NCI-H2196 (cell line): ENCODE data around the gene PCDHA10.
A peak's percentile ranks its signal among the peaks of the same experiment; 100 is the strongest.
"Not testable (repeated sequence)": the region's sequence is repeated elsewhere in the genome, so short reads cannot be mapped to it uniquely, and the experiment has no call there.

ENCODE experiments used
- DNase-seq: peaks from one replicate; lab custom pipeline; 2025; ENCODE audit not compliant: unreplicated experiment; lab: John Stamatoyannopoulos, UW

PCDHA10 gene

GRCh38 chr5:140842798-140843733 is 12.6 kb upstream of the PCDHA10 start:
- no peak for DNase-seq

DNA sequence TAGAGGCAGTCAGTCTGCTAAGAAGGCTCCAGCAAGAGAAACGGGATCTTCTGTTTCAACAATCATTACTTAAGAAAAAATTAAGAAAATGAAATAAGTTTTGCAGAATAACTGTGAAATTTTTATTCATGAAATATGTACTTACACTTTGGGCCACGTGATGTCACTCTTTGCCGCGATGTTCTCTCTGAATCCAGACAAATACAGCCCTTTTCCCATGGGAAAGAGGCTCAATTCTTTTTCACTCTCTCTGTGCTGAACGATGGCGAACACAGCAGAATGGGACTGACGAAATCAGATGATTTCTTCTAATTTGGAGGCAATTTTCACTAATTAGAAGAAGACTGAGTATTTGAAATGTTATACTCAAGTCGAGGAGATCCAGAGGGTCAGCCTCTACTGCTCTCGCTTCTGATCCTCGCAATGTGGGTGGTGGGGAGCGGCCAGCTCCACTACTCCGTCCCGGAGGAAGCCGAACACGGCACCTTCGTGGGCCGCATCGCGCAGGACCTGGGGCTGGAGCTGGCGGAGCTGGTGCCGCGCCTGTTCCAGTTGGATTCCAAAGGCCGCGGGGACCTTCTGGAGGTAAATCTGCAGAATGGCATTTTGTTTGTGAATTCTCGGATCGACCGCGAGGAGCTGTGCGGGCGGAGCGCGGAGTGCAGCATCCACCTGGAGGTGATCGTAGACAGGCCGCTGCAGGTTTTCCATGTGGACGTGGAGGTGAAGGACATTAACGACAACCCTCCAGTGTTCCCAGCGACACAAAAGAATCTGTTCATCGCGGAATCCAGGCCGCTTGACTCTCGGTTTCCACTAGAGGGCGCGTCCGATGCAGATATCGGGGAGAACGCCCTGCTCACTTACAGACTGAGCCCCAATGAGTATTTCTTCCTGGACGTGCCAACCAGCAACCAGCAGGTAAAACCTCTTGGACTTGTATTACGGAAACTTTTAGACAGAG is 7.3 kb upstream of the PCDHA10 start, which contains the start of gene PCDHA9:
Gene PCDHA9, plus strand, starts transcription at position 244 of the 964 bp plus-strand sequence. Its CDS starts 114 bp downstream, at position 358.
- not testable (repeated sequence) for DNase-seq

- not testable (repeated sequence) for DNase-seq
Observed at GRCh38 chr5:140849831-140850634, 5.7 kb upstream of the PCDHA10 start.

DNA sequence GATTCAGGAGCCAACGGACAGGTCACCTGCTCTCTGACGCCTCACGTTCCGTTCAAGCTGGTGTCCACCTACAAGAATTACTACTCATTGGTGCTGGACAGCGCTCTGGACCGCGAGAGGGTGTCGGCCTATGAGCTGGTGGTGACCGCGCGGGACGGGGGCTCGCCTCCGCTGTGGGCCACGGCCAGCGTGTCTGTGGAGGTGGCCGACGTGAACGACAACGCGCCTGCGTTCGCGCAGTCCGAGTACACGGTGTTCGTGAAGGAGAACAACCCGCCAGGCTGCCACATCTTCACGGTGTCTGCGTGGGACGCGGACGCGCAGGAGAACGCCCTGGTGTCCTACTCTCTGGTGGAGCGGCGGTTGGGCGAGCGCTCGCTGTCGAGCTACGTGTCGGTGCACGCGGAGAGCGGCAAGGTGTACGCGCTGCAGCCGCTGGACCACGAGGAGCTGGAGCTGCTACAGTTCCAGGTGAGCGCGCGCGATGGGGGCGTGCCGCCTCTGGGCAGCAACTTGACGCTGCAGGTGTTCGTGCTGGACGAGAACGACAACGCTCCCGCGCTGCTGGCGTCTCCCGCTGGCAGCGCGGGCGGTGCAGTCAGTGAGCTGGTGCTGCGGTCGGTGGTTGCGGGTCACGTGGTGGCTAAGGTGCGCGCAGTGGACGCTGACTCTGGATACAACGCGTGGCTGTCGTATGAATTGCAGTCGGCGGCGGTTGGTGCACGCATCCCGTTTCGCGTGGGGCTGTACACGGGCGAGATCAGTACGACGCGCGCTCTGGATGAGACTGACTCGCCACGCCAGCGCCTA is 1.7 kb downstream of the PCDHA10 start:
- no peak for DNase-seq

DNA sequence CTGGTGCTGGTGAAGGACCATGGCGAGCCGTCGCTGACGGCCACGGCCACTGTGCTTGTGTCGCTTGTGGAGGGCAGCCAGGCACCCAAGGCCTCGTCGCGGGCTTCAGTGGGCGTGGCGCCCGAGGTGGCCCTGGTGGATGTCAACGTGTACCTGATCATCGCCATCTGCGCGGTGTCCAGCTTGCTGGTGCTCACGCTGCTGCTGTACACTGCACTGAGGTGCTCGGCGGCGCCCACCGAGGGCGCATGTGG is 2.2 kb downstream of the PCDHA10 start:
- no peak for DNase-seq

GRCh38 chr5:140862441-140863295 is 7.0 kb downstream of the PCDHA10 start:
- DNase-seq = no peak

GRCh38 chr5:140868721-140869554 is 13.2 kb downstream of the PCDHA10 start, which contains the start of gene PCDHA11:
Gene PCDHA11, plus strand, starts transcription at chr5:140868957. Its CDS starts 147 bp downstream, at chr5:140869104.
- no peak for DNase-seq

- DNase-seq = no peak
Observed at GRCh38 chr5:140869555-140869886, 13.8 kb downstream of the PCDHA10 start.

- no peak for DNase-seq
Observed at GRCh38 chr5:140870221-140871201, 14.8 kb downstream of the PCDHA10 start.

- DNase-seq = peak; percentile 78
Observed at GRCh38 chr5:140875085-140876065, 19.7 kb downstream of the PCDHA10 start, which contains the start of gene PCDHA12. Gene PCDHA12, plus strand, starts transcription at chr5:140875308. Its CDS starts 165 bp downstream, at chr5:140875473.

GRCh38 chr5:140876541-140877261 is 21.0 kb downstream of the PCDHA10 start:
- DNase-seq = not testable (repeated sequence)

DNA sequence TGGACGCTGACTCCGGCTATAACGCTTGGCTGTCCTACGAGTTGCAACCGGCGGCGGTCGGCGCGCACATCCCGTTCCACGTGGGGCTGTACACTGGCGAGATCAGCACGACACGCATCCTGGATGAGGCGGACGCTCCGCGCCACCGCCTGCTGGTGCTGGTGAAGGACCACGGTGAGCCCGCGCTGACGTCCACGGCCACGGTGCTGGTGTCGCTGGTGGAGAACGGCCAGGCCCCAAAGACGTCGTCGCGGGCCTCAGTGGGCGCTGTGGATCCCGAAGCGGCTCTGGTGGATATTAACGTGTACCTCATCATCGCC is 21.5 kb downstream of the PCDHA10 start:
- DNase-seq = no peak

GRCh38 chr5:140881889-140882590 is 26.3 kb downstream of the PCDHA10 start, which contains the start of gene PCDHA13:
Gene PCDHA13, plus strand, starts transcription at chr5:140882124. Its CDS starts 145 bp downstream, at chr5:140882269.
- no peak for DNase-seq

- DNase-seq = no peak
Observed at GRCh38 chr5:140882591-140882899, 26.8 kb downstream of the PCDHA10 start.

GRCh38 chr5:140883373-140883772 is 27.7 kb downstream of the PCDHA10 start:
- no peak for DNase-seq
